SJSA1 (cell line): Measurements from ENCODE around the gene EGFLAM. TPM values are rescaled to one million over a fixed set of nuclear protein-coding genes. Genes with fewer than 3 reads are reported as not detected.

Experiments used
- DNase-seq, 2 experiments: peaks; one replicate each; pipeline ENCODE4 v3.0.0-alpha.2; 2015 to 2020; ENCODE audit warnings: low spot score in 2 of 2, low read depth in 1 of 2
- H3K27ac ChIP-seq: fragments of 250-450 bp; sonication (Bioruptor Pico); 2 replicates; pipeline ENCODE4 v1.5.1; 2020; ENCODE audit warnings: mild to moderate bottlenecking, moderate library complexity
- H3K27me3 ChIP-seq: fragments of 250-450 bp; sonication (Bioruptor Pico); replicated peaks from 2 replicates; pipeline ENCODE4 v1.5.1; 2020; ENCODE audit warnings: mild to moderate bottlenecking, moderate library complexity
- H3K36me3 ChIP-seq: fragments of 250-450 bp; sonication (Bioruptor Pico); 2 replicates; pipeline ENCODE4 v1.5.1; 2020; ENCODE audit warnings: mild to moderate bottlenecking
- H3K4me1 ChIP-seq: fragments of 250-450 bp; sonication (Bioruptor Pico); replicated peaks from 2 replicates; pipeline ENCODE4 v1.6.1; 2021; ENCODE audit warnings: mild to moderate bottlenecking
- H3K4me3 ChIP-seq: fragments of 250-450 bp; sonication (Bioruptor Pico); 2 replicates; pipeline ENCODE4 v1.5.1; 2020; ENCODE audit warnings: mild to moderate bottlenecking
- H3K9me3 ChIP-seq: fragments of 250-450 bp; sonication (Bioruptor Pico); replicated peaks from 2 replicates; pipeline ENCODE4 v1.5.1; 2020; ENCODE audit warnings: mild to moderate bottlenecking
- total RNA-seq: library from RNA; depleted of rRNA; stranded (reverse); fragments of >200 nt; shearing (Covaris generic); gene quantifications from 2 replicates; pipeline ENCODE4 v1.2.3, GENCODE V29; 2014

EGFLAM gene
- total RNA-seq, 1 experiment from 2014 or later: 0.08 TPM

DNA sequence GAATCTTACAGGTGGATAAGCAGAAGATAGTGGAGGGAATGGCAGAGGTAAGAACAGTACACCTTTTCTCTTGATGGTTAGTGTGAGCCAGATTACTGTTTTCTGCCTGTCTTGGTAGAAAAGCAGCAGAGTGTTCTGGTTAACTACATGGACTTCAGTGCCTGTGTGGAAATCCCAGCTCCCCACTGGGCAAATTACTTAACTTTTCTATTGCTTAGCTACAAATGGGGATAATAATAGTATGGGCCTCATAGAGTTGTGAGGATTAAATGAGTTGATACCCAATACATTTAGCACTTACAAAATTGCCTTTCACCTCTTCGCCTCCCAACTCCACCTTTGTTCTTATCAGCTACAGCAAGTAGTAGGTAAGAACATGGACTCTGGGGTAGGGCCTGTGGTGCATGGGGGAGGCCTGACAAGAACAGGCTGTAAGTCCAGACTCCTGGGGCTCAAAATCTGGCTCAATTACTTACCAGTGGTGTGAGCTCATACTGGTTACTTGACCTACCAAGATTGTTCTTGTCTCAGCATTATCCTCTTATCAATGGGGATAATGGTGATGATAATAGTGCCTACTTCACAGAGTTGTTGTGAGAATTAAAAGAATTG, 173.0 kb downstream of the EGFLAM start:
- no peak for DNase-seq
- no peaks in the 10 kb centered on the region for H3K36me3 ChIP-seq
- H3K4me3 ChIP-seq: no peak overlapping the region
- no peaks in the 10 kb centered on the region for H3K9me3 ChIP-seq
- H3K27ac ChIP-seq: no peak overlapping the region
- no peaks in the 10 kb centered on the region for H3K27me3 ChIP-seq
- H3K4me1 ChIP-seq: peaks cover 22% of the 10 kb centered on the region

DNA sequence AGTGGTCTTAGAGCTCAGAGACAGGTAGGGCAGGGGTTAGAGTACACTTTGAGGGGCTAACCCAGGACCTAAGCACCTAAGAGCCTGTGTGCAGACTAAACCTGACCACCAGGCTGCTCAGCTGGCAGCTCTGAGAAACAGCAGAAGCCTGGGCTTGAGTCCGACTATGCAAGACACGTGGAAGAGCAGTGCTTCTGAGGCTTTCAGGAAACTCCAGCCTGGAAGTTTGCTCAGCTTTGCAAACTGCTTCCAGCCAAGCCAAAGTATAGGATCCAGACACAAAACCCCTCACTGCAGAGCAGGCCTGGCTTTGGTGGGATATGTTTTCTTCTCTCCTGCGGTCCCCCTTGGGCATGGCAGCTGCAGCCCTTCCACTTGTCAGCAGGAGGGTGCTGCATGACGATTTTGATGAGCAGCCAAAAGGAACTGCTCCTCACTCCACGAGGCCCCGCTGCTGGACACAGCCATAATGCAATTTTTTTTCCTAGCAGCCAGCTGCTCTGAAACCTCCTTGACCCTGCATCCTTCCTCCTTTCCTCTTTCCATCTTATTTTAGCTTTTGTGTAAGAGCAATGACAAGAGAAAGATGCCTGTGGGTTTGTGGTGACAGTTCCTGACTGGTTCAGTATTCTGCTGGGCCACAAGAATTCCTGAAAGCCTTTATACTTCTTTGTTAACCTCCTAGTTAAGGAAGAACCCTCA, 175.0 kb downstream of the EGFLAM start:
- Histone ChIP-seq H3K27ac (no peak overlapping the region), H3K4me3 (no peak overlapping the region), H3K4me1 (peaks cover 14% of the 10 kb centered on the region), H3K36me3 (no peaks in the 10 kb centered on the region), H3K9me3 (no peaks in the 10 kb centered on the region), H3K27me3 (no peaks in the 10 kb centered on the region)
- peak in 1 of 2 experiments; percentile 69 for DNase-seq

DNA sequence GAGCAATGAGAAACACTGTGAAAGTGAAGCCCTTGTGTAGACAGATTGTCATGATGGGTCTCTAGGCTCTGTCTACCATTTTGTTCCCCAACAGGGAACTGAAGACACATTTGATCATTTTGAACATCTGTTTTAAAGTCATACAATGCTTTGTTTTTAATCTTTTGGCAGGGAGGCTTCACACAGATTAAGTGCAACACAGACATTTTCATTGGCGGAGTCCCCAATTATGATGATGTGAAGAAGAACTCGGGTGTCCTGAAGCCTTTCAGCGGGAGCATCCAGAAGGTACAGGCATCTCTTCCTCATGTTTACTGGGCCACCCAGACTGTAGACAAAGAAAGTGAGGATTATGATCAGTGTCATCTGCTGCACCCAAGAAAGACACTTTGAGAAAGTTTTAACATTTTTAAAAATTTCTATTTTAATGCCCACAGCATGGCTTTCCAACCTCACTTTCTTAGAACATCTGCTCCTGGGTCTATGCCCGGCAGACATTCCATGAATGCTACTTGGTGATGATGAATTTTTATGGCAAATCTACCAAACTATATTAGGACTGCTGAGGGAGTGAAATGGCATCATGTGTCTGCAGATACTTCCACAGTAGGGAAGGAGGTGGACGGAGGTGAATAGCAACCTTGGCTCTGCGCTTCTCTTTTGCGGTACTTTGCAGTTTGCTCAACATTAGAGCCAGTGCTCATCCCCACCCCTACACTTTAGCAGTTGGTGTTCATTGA, 176.8 kb downstream of the EGFLAM start:
- H3K27ac ChIP-seq: no peak overlapping the region
- no peak for DNase-seq
- no peak overlapping the region for H3K4me3 ChIP-seq

DNA sequence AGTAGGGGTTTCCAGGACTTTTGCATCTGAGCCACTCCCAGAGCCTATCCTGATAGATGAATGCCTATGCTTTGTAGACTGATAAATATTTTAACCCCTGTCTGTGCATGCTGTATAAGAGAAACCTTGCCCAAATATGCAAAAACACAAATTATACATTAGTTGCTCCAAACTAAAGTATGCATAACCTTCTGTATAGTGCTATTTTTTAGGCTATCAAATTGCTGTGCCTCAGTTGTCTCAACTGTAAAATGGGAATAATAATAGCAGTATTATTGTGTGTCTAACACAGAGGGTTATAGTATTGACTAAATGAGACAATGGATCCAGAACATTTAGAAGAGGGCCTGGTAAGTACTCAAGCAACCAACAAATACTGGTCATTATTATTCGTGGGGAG, 180.4 kb downstream of the EGFLAM start:
- Histone ChIP-seq H3K4me1 (peaks cover 7% of the 10 kb centered on the region), H3K36me3 (no peaks in the 10 kb centered on the region), H3K9me3 (no peaks in the 10 kb centered on the region), H3K27me3 (no peaks in the 10 kb centered on the region), H3K4me3 (no peak overlapping the region), H3K27ac (no peak overlapping the region)
- DNase-seq: no peak

More for the DNA sequence above, 176.8 kb downstream of the EGFLAM start:
- peaks cover 14% of the 10 kb centered on the region for H3K4me1 ChIP-seq
- no peaks in the 10 kb centered on the region for H3K9me3 ChIP-seq
- no peaks in the 10 kb centered on the region for H3K27me3 ChIP-seq
- no peaks in the 10 kb centered on the region for H3K36me3 ChIP-seq

GRCh38 chr5:38441453-38442246, 183.3 kb downstream of the EGFLAM start:
- H3K27me3 ChIP-seq: no peaks in the 10 kb centered on the region
- H3K27ac ChIP-seq: no peak overlapping the region
- H3K4me3 ChIP-seq: no peak overlapping the region
- DNase-seq: peak; percentile 79 to 90
- H3K4me1 ChIP-seq: no peaks in the 10 kb centered on the region
- no peaks in the 10 kb centered on the region for H3K36me3 ChIP-seq
- H3K9me3 ChIP-seq: no peaks in the 10 kb centered on the region

- Histone ChIP-seq H3K27ac (no peak overlapping the region), H3K4me1 (no peaks in the 10 kb centered on the region), H3K9me3 (no peaks in the 10 kb centered on the region), H3K4me3 (no peak overlapping the region), H3K27me3 (no peaks in the 10 kb centered on the region), H3K36me3 (no peaks in the 10 kb centered on the region)
- DNase-seq: no peak
Observed at GRCh38 chr5:38442247-38442573, 183.9 kb downstream of the EGFLAM start.

GRCh38 chr5:38443390-38443789, 185.0 kb downstream of the EGFLAM start:
- no peak for DNase-seq
- Histone ChIP-seq H3K4me3 (no peak overlapping the region), H3K27me3 (no peaks in the 10 kb centered on the region), H3K4me1 (no peaks in the 10 kb centered on the region), H3K36me3 (no peaks in the 10 kb centered on the region), H3K27ac (no peak overlapping the region), H3K9me3 (no peaks in the 10 kb centered on the region)

GRCh38 chr5:38445374-38446028, 187.1 kb downstream of the EGFLAM start:
- no peaks in the 10 kb centered on the region for H3K27me3 ChIP-seq
- peaks cover 5% of the 10 kb centered on the region; the same call in 1 of the 2 replicates for H3K4me1 ChIP-seq
- H3K4me3 ChIP-seq: no peak overlapping the region
- no peak overlapping the region for H3K27ac ChIP-seq
- H3K9me3 ChIP-seq: no peaks in the 10 kb centered on the region
- no peak for DNase-seq
- no peaks in the 10 kb centered on the region for H3K36me3 ChIP-seq

DNA sequence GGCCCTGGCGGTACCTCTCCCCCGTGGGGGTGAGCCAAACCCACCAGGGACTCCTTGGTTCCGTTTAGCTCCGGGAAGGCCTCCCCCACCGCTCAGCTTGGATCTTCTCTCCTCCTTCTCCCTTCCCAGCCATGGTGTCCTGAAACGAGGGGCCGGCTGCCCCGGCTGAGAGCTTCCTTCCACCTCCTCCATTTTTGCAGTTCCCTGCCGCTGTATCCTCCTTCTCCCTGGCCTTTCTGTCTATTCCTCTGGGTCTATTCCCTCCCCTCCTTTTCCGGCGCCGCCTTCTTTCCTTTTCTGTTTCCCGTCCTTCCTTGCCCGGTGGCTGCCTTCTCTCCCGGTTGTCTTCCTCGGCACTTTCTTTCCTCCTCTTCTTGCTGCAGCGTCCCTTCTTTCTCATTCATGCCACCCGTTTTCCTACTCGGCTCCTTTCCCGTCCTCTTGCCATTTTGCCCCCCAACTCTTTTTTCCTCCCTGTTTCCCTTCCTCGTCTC, 187.7 kb downstream of the EGFLAM start:
- Histone ChIP-seq H3K9me3 (no peaks in the 10 kb centered on the region), H3K4me3 (no peak overlapping the region), H3K4me1 (peaks cover 5% of the 10 kb centered on the region; the same call in 1 of the 2 replicates), H3K27ac (no peak overlapping the region), H3K36me3 (no peaks in the 10 kb centered on the region), H3K27me3 (no peaks in the 10 kb centered on the region)
- DNase-seq: no peak

DNA sequence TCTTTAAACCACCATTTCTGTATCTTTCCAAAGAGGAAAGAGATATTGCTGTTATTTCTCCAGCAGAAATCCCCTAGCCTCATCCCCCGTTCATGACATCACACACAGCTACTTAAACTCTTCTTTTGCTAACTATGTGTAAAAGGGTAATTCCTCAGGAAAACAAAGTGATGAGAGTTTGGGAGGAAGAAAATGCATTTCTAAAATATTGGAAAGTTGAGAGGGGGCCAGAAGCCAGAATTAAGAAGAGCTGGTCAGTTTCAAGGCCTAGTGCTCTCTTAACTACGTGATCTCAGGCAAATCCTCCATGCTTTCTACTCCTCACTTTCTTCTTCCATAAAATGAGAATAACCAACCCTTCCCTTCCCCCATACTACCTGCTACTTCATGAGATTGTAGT, 188.7 kb downstream of the EGFLAM start:
- no peaks in the 10 kb centered on the region for H3K9me3 ChIP-seq
- no peak overlapping the region for H3K4me3 ChIP-seq
- H3K4me1 ChIP-seq: peaks cover 5% of the 10 kb centered on the region; the same call in 1 of the 2 replicates
- no peak overlapping the region for H3K27ac ChIP-seq
- no peak for DNase-seq
- no peaks in the 10 kb centered on the region for H3K27me3 ChIP-seq
- H3K36me3 ChIP-seq: no peaks in the 10 kb centered on the region

- no peaks in the 10 kb centered on the region for H3K36me3 ChIP-seq
- no peak for DNase-seq
Observed at GRCh38 chr5:38447786-38448185, 189.4 kb downstream of the EGFLAM start.

DNA sequence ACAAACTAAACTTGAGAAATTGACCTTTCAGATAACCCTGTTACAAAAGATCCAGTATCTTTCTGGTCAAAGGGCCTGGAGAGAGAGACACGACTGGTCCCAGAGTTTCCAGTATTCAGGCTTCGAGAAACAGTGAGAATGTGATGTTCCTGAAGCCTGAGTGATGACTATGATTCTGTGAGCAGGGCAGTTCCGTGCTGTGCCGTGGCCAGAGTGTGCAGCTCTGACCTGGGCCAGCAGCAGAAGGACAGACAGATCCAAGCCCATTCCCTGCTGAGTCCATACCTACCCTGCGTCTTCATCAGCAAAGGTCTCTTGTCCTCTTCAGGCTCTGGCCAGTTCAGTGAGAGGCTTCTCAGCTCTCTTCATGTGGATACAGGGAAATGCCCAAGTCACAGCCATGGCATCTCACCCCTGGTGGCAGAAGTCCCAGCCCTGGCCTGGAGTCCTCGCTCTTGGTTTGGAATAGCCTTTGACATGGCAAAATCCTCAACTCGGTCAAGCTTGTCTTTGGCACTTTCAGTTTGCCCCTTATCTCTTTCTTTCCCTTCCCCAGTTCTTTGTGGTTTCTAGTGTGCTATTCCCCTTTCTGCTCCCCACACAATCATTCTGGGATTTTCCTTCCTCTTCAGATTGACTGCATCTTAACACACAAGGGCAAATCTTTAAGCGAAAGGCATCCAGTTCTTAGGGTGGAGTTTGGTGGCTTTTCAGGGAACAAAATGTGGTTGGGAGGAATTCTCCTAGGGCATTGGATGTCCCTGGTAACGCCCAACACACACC, 190.4 kb downstream of the EGFLAM start:
- no peak for DNase-seq
- Histone ChIP-seq H3K9me3 (no peaks in the 10 kb centered on the region), H3K36me3 (no peaks in the 10 kb centered on the region), H3K27ac (no peak overlapping the region), H3K4me3 (no peak overlapping the region), H3K4me1 (peaks cover 5% of the 10 kb centered on the region; the same call in 1 of the 2 replicates), H3K27me3 (no peaks in the 10 kb centered on the region)

More at GRCh38 chr5:38447786-38448185, 189.4 kb downstream of the EGFLAM start:
- H3K9me3 ChIP-seq: no peaks in the 10 kb centered on the region
- H3K4me3 ChIP-seq: no peak overlapping the region
- H3K27me3 ChIP-seq: no peaks in the 10 kb centered on the region
- H3K27ac ChIP-seq: no peak overlapping the region
- H3K4me1 ChIP-seq: peaks cover 5% of the 10 kb centered on the region; the same call in 1 of the 2 replicates
